H1 (cell line): Measurements from ENCODE around the gene PHGDH. TPM values are rescaled to one million over a fixed set of nuclear protein-coding genes. Genes with fewer than 3 reads are reported as not detected.

Experiments used
- CTCF ChIA-PET: fragments of 300-600 bp; sonication (Branson Sonifier 250); formaldehyde crosslinking; loops from one replicate; lab custom pipeline; 2021; ENCODE audit not compliant: partially characterized antibody; lab: Charles Lee
- POLR2A ChIA-PET: fragments of 300-600 bp; sonication (Branson Sonifier 250); formaldehyde crosslinking; loops from one replicate; lab custom pipeline; 2021; ENCODE audit warnings: inconsistent platforms; ENCODE audit not compliant: partially characterized antibody; lab: Charles Lee
- DNase-seq, 2 experiments: peaks; one replicate each; pipeline versions ENCODE4 v3.0.0 to v3.0.0-alpha.2; 2010 to 2022; ENCODE audit warnings: low spot score in 2 of 2, low read depth in 1 of 2, mixed read lengths in 1 of 2
- FAIRE-seq: peaks from 2 replicates; lab custom pipeline; 2011; peaks lifted over from hg19 to GRCh38; lab: Jason Lieb, UNC
- H2AFZ ChIP-seq: 2 replicates; pipeline ENCODE4 v1.8.1; 2012; ENCODE audit warnings: low read length, inconsistent platforms
- H2AK5ac ChIP-seq: 2 replicates; pipeline ENCODE4 v1.6.1; 2013; ENCODE audit warnings: low read depth, low read length
- H2BK120ac ChIP-seq: replicated peaks from 2 replicates; pipeline ENCODE3; 2013; ENCODE audit warnings: low read depth, low read length, inconsistent platforms
- H2BK12ac ChIP-seq: 2 replicates; pipeline ENCODE4 v1.6.1; 2013; ENCODE audit warnings: low read depth, low read length
- H2BK15ac ChIP-seq: 2 replicates; pipeline ENCODE4 v1.6.1; 2013; ENCODE audit warnings: low read length
- H2BK20ac ChIP-seq: 2 replicates; pipeline ENCODE4 v1.6.1; 2013; ENCODE audit warnings: low read length
- H2BK5ac ChIP-seq: 2 replicates; pipeline ENCODE4 v1.6.1; 2013; ENCODE audit warnings: low read depth, low read length
- H3K14ac ChIP-seq: 2 replicates; pipeline ENCODE4 v1.6.1; 2013; ENCODE audit warnings: inconsistent platforms; ENCODE audit not compliant: insufficient read length
- H3K18ac ChIP-seq: 2 replicates; pipeline ENCODE4 v1.6.1; 2013; ENCODE audit warnings: low read length; ENCODE audit errors: extremely low read depth
- H3K23ac ChIP-seq: 2 replicates; pipeline ENCODE4 v1.6.1; 2013; ENCODE audit warnings: inconsistent platforms; ENCODE audit not compliant: insufficient read length
- H3K23me2 ChIP-seq: 2 replicates; pipeline ENCODE4 v1.6.1; 2013; ENCODE audit warnings: low read depth, low read length
- H3K27ac ChIP-seq: 2 replicates; pipeline ENCODE4 v1.6.1; 2011; ENCODE audit warnings: low read depth, low read length, inconsistent platforms
- H3K27me3 ChIP-seq, 4 experiments: replicated peaks in 1 of 4; 1 replicate in 1 of 4; 2 replicates in 3 of 4; pipeline versions ENCODE4 v1.6.1 to v1.8.1; 2011 to 2013; ENCODE audit warnings: low read length in 3 of 4, mild to moderate bottlenecking in 3 of 4, inconsistent platforms in 2 of 4, mixed read lengths in 2 of 4, moderate library complexity in 1 of 4; ENCODE audit not compliant: control insufficient read depth in 3 of 4, insufficient read depth in 3 of 4; ENCODE audit errors: extremely low read depth in 1 of 4
- H3K36me3 ChIP-seq, 4 experiments: 2 replicates each; pipeline versions ENCODE4 v1.6.1 to v1.8.1; 2011 to 2013; ENCODE audit warnings: mild to moderate bottlenecking in 4 of 4, low read length in 3 of 4, moderate library complexity in 2 of 4, control low read depth in 1 of 4, inconsistent platforms in 1 of 4; ENCODE audit not compliant: insufficient read depth in 4 of 4, control insufficient read depth in 2 of 4
- H3K4ac ChIP-seq: replicated peaks from 2 replicates; pipeline ENCODE3; 2013; ENCODE audit warnings: low read length, low read depth, mixed read lengths, inconsistent platforms; ENCODE audit not compliant: insufficient read length
- H3K4me1 ChIP-seq, 4 experiments: replicated peaks in 1 of 4; 1 replicate in 1 of 4; 2 replicates in 3 of 4; pipeline versions ENCODE4 v1.6.1 to v1.8.1; 2011 to 2013; ENCODE audit warnings: low read length in 3 of 4, inconsistent platforms in 2 of 4, mixed read lengths in 1 of 4; ENCODE audit not compliant: insufficient read depth in 4 of 4, control insufficient read depth in 3 of 4
- H3K4me2 ChIP-seq, 2 experiments: 2 replicates each; pipeline versions ENCODE4 v1.6.1 to v1.8.1; 2011 to 2013; ENCODE audit warnings: low read depth in 2 of 2, low read length in 2 of 2, control low read depth in 1 of 2, inconsistent platforms in 1 of 2, mild to moderate bottlenecking in 1 of 2; ENCODE audit not compliant: insufficient read depth in 1 of 2
- H3K4me3 ChIP-seq, 4 experiments: fragments of 200-600, 300-600 bp in 1 of 4; sonication (generic), shearing (Covaris generic), sonication (Bioruptor Twin) in 1 of 4; 2 replicates each; pipeline versions ENCODE4 v1.5.1 to v1.8.1; 2011 to 2016; ENCODE audit warnings: low read length in 4 of 4, low read depth in 3 of 4, control low read depth in 2 of 4, inconsistent platforms in 2 of 4, mild to moderate bottlenecking in 2 of 4, mixed read lengths in 1 of 4, moderate library complexity in 1 of 4; ENCODE audit not compliant: insufficient read depth in 2 of 4; ENCODE audit errors: extremely low read depth in 1 of 4
- H3K56ac ChIP-seq: replicated peaks from 2 replicates; pipeline ENCODE3; 2013; ENCODE audit warnings: low read depth, mild to moderate bottlenecking, mixed read lengths, low read length, inconsistent platforms; ENCODE audit not compliant: insufficient read length
- H3K79me1 ChIP-seq: 2 replicates; pipeline ENCODE4 v1.6.1; 2013; ENCODE audit warnings: low read depth, low read length, control low read depth
- H3K79me2 ChIP-seq, 2 experiments: 2 replicates each; pipeline versions ENCODE4 v1.6.1 to v1.8.1; 2012 to 2013; ENCODE audit warnings: low read length in 2 of 2, mild to moderate bottlenecking in 2 of 2, inconsistent platforms in 1 of 2; ENCODE audit not compliant: insufficient read depth in 2 of 2, control insufficient read depth in 1 of 2
- H3K9ac ChIP-seq, 4 experiments: replicated peaks in 1 of 4; 1 replicate in 1 of 4; 2 replicates in 3 of 4; pipeline versions ENCODE4 v1.6.1 to v1.8.1; 2011 to 2013; ENCODE audit warnings: low read depth in 3 of 4, low read length in 3 of 4, control low read depth in 2 of 4, mild to moderate bottlenecking in 2 of 4, moderate library complexity in 2 of 4, inconsistent platforms in 1 of 4; ENCODE audit errors: extremely low read depth in 1 of 4
- H3K9me3 ChIP-seq, 2 experiments: 2 replicates each; pipeline versions ENCODE4 v1.6.1 to v1.8.1; 2012 to 2013; ENCODE audit warnings: mild to moderate bottlenecking in 2 of 2, moderate library complexity in 2 of 2, control low read depth in 1 of 2, inconsistent platforms in 1 of 2, low read depth in 1 of 2, low read length in 1 of 2, mixed read lengths in 1 of 2; ENCODE audit not compliant: insufficient read depth in 2 of 2
- H4K20me1 ChIP-seq, 2 experiments: replicated peaks in 1 of 2; 2 replicates each; pipeline versions ENCODE3 to v1.8.1; 2011 to 2013; ENCODE audit warnings: inconsistent platforms in 2 of 2, low read length in 2 of 2, mild to moderate bottlenecking in 1 of 2; ENCODE audit not compliant: insufficient read depth in 2 of 2, control insufficient read depth in 1 of 2
- H4K5ac ChIP-seq: 2 replicates; pipeline ENCODE4 v1.6.1; 2013; ENCODE audit warnings: low read length, low read depth, mixed read lengths, inconsistent platforms; ENCODE audit not compliant: insufficient read length
- H4K8ac ChIP-seq: 2 replicates; pipeline ENCODE4 v1.8.0; 2013; ENCODE audit warnings: mild to moderate bottlenecking, moderate library complexity, low read length, inconsistent platforms; ENCODE audit not compliant: insufficient read depth; ENCODE audit errors: extremely low read depth
- H4K91ac ChIP-seq: replicated peaks from 2 replicates; pipeline ENCODE3; 2013; ENCODE audit warnings: low read length, mixed read lengths, inconsistent platforms; ENCODE audit not compliant: insufficient read length
- ATF2 ChIP-seq: IDR thresholded peaks from 2 replicates; pipeline ENCODE4 v1.6.1; 2012; ENCODE audit warnings: low read length, inconsistent platforms
- E2F6 ChIP-seq: IDR thresholded peaks from 2 replicates; pipeline ENCODE4 v1.6.1; 2012; ENCODE audit warnings: inconsistent platforms
- EP300 ChIP-seq, 2 experiments: IDR thresholded peaks; 1 replicate in 1 of 2; 2 replicates in 1 of 2; pipeline ENCODE4 v1.6.1; 2011 to 2012; ENCODE audit warnings: low read depth in 2 of 2, low read length in 2 of 2, mild to moderate bottlenecking in 2 of 2, borderline replicate concordance in 1 of 2, inconsistent platforms in 1 of 2, moderate library complexity in 1 of 2
- JUN ChIP-seq: IDR thresholded peaks from 2 replicates; pipeline ENCODE4 v1.6.1; 2011; ENCODE audit warnings: low read depth, mild to moderate bottlenecking, improper control_type of control experiment, low read length
- KDM4A ChIP-seq: IDR thresholded peaks from one replicate; pipeline ENCODE4 v1.7.1; 2012; ENCODE audit warnings: low read depth, mild to moderate bottlenecking, moderate library complexity, low read length, inconsistent platforms; ENCODE audit not compliant: severe bottlenecking
- NRF1 ChIP-seq: IDR thresholded peaks from 2 replicates; pipeline ENCODE4 v1.6.1; 2011; ENCODE audit warnings: mild to moderate bottlenecking, low read depth, low read length, improper control_type of control experiment
- SAP30 ChIP-seq: fragments of 300-600 bp; sonication (generic); IDR thresholded peaks from 2 replicates; pipeline ENCODE4 v1.7.1; 2012; ENCODE audit warnings: low read length, moderate library complexity, mild to moderate bottlenecking, inconsistent platforms; ENCODE audit not compliant: insufficient read depth, insufficient replicate concordance
- SIRT6 ChIP-seq: IDR thresholded peaks from one replicate; pipeline ENCODE4 v1.7.1; 2012; ENCODE audit warnings: low read length, inconsistent platforms
- USF2 ChIP-seq: IDR thresholded peaks from 2 replicates; pipeline ENCODE4 v1.6.1; 2011; ENCODE audit warnings: low read length, improper control_type of control experiment
- WGBS, 2 experiments: shearing (Covaris generic) in 1 of 2; methylation state at CpG; one replicate each; pipeline versions ENCODE4 v1.1.6 to v1.1.7; 2013 to 2015; ENCODE audit warnings: low lambda C conversion rate in 2 of 2, mixed read lengths in 2 of 2, inconsistent platforms in 1 of 2, low coverage in 1 of 2, missing lambda C conversion rate in 1 of 2; ENCODE audit not compliant: insufficient replicate concordance in 2 of 2, insufficient coverage in 1 of 2, insufficient read length in 1 of 2; ENCODE audit errors: extremely low coverage in 1 of 2, missing lambda C conversion rate in 1 of 2; 5-methylcytosine and 5-hydroxymethylcytosine counted together
- polyA plus RNA-seq, 7 experiments: library from polyadenylated mRNA; depleted of rRNA in 3 of 7; stranded (reverse) in 5 of 7; unstranded in 2 of 7; fragments of >200 nt in 5 of 7; fragments of 200-250 nt in 2 of 7; gene quantifications; 1 replicate in 5 of 7; 2 replicates in 1 of 7; 4 replicates in 1 of 7; pipeline versions ENCODE4 v1.2.1 to v1.2.3, GENCODE V29; 2011 to 2013; ENCODE audit warnings: missing spikeins in 2 of 7, mixed read lengths in 2 of 7
- total RNA-seq: library from RNA; stranded (reverse); fragmentation: NEBNext Ultra II Directional; extraction: Animal tissue kit (Norgen Biotek cat#: 25700); gene quantifications from 2 replicates; pipeline ENCODE4 v1.2.1, GENCODE V29; 2021

The PHGDH gene
- total and polyA plus RNA-seq, 2 of the 8 experiments (the other 6 are each of a cell fraction or from before 2014, with no cell fraction given), result 358 to 687 TPM

- H3K56ac ChIP-seq, result no peak overlapping the region
- no peak for DNase-seq
- no peak overlapping the region for H3K14ac ChIP-seq
- H3K4me2 ChIP-seq, result no peak overlapping the region
- ChIA-PET POLR2A (interaction anchor here (1.0 kb wide), 1 partner anchor 17 kb away, joined by 3 read pairs; no protein-coding TSS in a partner anchor), CTCF (interaction anchor here (10.4 kb wide), 1 partner anchor 19 kb away, joined by 141 read pairs; no protein-coding TSS in a partner anchor)
- no peak overlapping the region for H4K5ac ChIP-seq
- no peak overlapping the region for H2AFZ ChIP-seq
- no peak overlapping the region for H2BK15ac ChIP-seq
- no peak overlapping the region for H3K4me3 ChIP-seq
- H2AK5ac ChIP-seq, result no peak overlapping the region
- no peak overlapping the region for H3K18ac ChIP-seq
- no peaks in the 10 kb centered on the region for H3K27me3 ChIP-seq
- H4K20me1 ChIP-seq, result no peaks in the 10 kb centered on the region
- 98% methylated on average over 2 of the region's 2 CpGs; no CpG with 5 or more reads in 1 of the 2 experiments for WGBS, 2 experiments
- H3K4me1 ChIP-seq, result peaks cover 5 to 12% (median 9%) of the 10 kb centered on the region in 4 experiments; a peak in 6 of 7 replicates
- H2BK20ac ChIP-seq, result no peak overlapping the region
- H2BK120ac ChIP-seq, result no peak overlapping the region
- no peak overlapping the region for H3K27ac ChIP-seq
- H4K8ac ChIP-seq, result no peak overlapping the region
- no peak for FAIRE-seq
- H3K23ac ChIP-seq, result no peak overlapping the region
- H3K23me2 ChIP-seq, result no peaks in the 10 kb centered on the region; the same call in 1 of the 2 replicates
- H3K79me1 ChIP-seq, result no peaks in the 10 kb centered on the region
- H3K9me3 ChIP-seq, result no peaks in the 10 kb centered on the region
- no peaks in the 10 kb centered on the region for H3K36me3 ChIP-seq
- no peak overlapping the region for H4K91ac ChIP-seq
- no peak overlapping the region for H2BK12ac ChIP-seq
- no peaks in the 10 kb centered on the region for H3K79me2 ChIP-seq
- H2BK5ac ChIP-seq, result no peak overlapping the region
- H3K9ac ChIP-seq, result no peak overlapping the region
- H3K4ac ChIP-seq, result no peak overlapping the region
- TF ChIP-seq EP300 (IDR thresholded peaks at IDR 0.05; ENCODE audit: borderline replicate concordance in 1 of 2, low read depth in 2 of 2, low read length in 2 of 2) (no peak), KDM4A (no peak), JUN (no peak), NRF1 (no peak), SAP30 (no peak), E2F6 (no peak), SIRT6 (no peak), ATF2 (no peak), USF2 (no peak)
Measured at GRCh38 chr1:119681560-119681959, 30.2 kb upstream of the PHGDH start.
